Stimulated activated CD8-positive, alpha-beta memory T cell treated with anti-CD3 and anti-CD28 coated beads, Interleukin-2, amount 100 ng/mL, for 1 hour (primary cell): Measurements from ENCODE around the gene LRP1.

Experiments
- DNase-seq, 2 donors: peaks; one replicate each; pipeline ENCODE4 v3.0.0-alpha.2; 2020; ENCODE audit warnings: low read depth in 2 of 2

LRP1 gene

GRCh38 chr12:57134949-57135348 is 6.7 kb downstream of the LRP1 start:
- DNase-seq: no peak

- DNase-seq: no peak
Observed at GRCh38 chr12:57135527-57136326, 7.4 kb downstream of the LRP1 start.

- DNase-seq: no peak
Observed at GRCh38 chr12:57138526-57139272, 10.4 kb downstream of the LRP1 start.

- DNase-seq: no peak
Observed at GRCh38 chr12:57139796-57140649, 11.7 kb downstream of the LRP1 start.

GRCh38 chr12:57141249-57141648 is 13.0 kb downstream of the LRP1 start:
- DNase-seq: no peak

- DNase-seq: no peak
Observed at GRCh38 chr12:57142121-57142520, 13.8 kb downstream of the LRP1 start.

GRCh38 chr12:57142727-57143126 is 14.4 kb downstream of the LRP1 start:
- DNase-seq: no peak

GRCh38 chr12:57143454-57143853 is 15.2 kb downstream of the LRP1 start:
- DNase-seq: no peak

GRCh38 chr12:57145460-57146059 is 17.3 kb downstream of the LRP1 start:
- DNase-seq: no peak

- no peak for DNase-seq
Observed at GRCh38 chr12:57146092-57146491, 17.8 kb downstream of the LRP1 start.

- no peak for DNase-seq
Observed at GRCh38 chr12:57146961-57147944, 19.0 kb downstream of the LRP1 start, which contains the start of gene LRP1-AS. TSS of gene LRP1-AS (minus strand) at chr12:57147619.

- no peak for DNase-seq
Observed at GRCh38 chr12:57148469-57149244, 20.4 kb downstream of the LRP1 start.

- no peak for DNase-seq
Observed at GRCh38 chr12:57149245-57149900, 21.1 kb downstream of the LRP1 start.

- no peak for DNase-seq
Observed at GRCh38 chr12:57150400-57151000, 22.2 kb downstream of the LRP1 start.

- no peak for DNase-seq
Observed at GRCh38 chr12:57151741-57152630, 23.7 kb downstream of the LRP1 start.

GRCh38 chr12:57152639-57153038 is 24.4 kb downstream of the LRP1 start:
- no peak for DNase-seq

- no peak for DNase-seq
Observed at GRCh38 chr12:57153415-57153997, 25.2 kb downstream of the LRP1 start.
